MCF 10A (cell line): ENCODE measurements around the gene ZNF750. TPM values are rescaled to one million over a fixed set of nuclear protein-coding genes. Genes with fewer than 3 reads are reported as not detected.
"Not testable (repeated sequence)": the region's sequence is repeated elsewhere in the genome, so short reads cannot be mapped to it uniquely, and the experiment has no call there.

Experiments
- BruUV-seq: library from RNA; stranded (reverse); fragments of 400-500 nt; replicated peaks from 2 replicates; lab custom pipeline; 2021; lab: Mats Ljungman, UMichigan
- CTCF ChIA-PET: fragments of 300-600 bp; sonication (Branson Sonifier 250); formaldehyde crosslinking; extraction: SDS; loops from one replicate; lab custom pipeline; 2021; ENCODE audit warnings: antibody characterized with exemption, inconsistent platforms; lab: Yijun Ruan, JAX
- POLR2A ChIA-PET: fragments of 300-600, 350-650 bp; sonication (Branson Sonifier 250); formaldehyde crosslinking; extraction: SDS; loops from one replicate; lab custom pipeline; 2020; ENCODE audit warnings: antibody characterized with exemption, inconsistent platforms; lab: Yijun Ruan, JAX
- DNase-seq: peaks from one replicate; pipeline ENCODE4 v3.0.0-alpha.2; 2018; ENCODE audit not compliant: unreplicated experiment
- H3K27ac Mint-ChIP-seq: one replicate; pipeline ENCODE4 v1.8.0; 2022; ENCODE audit warnings: mild to moderate bottlenecking, low read depth, mixed read lengths; ENCODE audit not compliant: unreplicated experiment
- H3K27me3 Mint-ChIP-seq: one replicate; pipeline ENCODE4 v1.8.0; 2022; ENCODE audit warnings: mixed read lengths; ENCODE audit not compliant: insufficient read depth, unreplicated experiment
- H3K36me3 Mint-ChIP-seq: one replicate; pipeline ENCODE4 v1.8.0; 2022; ENCODE audit warnings: mild to moderate bottlenecking, moderate library complexity, mixed read lengths; ENCODE audit not compliant: insufficient read depth, unreplicated experiment
- H3K4me1 Mint-ChIP-seq: one replicate; pipeline ENCODE4 v1.8.0; 2022; ENCODE audit warnings: mixed read lengths; ENCODE audit not compliant: insufficient read depth, unreplicated experiment
- H3K4me3 Mint-ChIP-seq: one replicate; pipeline ENCODE4 v1.8.0; 2022; ENCODE audit warnings: mild to moderate bottlenecking, moderate library complexity, mixed read lengths; ENCODE audit not compliant: unreplicated experiment
- H3K9me3 Mint-ChIP-seq: one replicate; pipeline ENCODE4 v1.8.0; 2022; ENCODE audit warnings: mixed read lengths; ENCODE audit not compliant: unreplicated experiment
- CTCF ChIP-seq: fragments of 200-600 bp; IDR thresholded peaks from one replicate; pipeline ENCODE4 v1.8.0; 2022; ENCODE audit warnings: antibody characterized with exemption, mild to moderate bottlenecking; ENCODE audit not compliant: unreplicated experiment
- intact Hi-C: fragments of 100-400 bp; cut with micrococcal nuclease; formaldehyde crosslinking; loops from 2 replicates; pipeline ENCODE4 v1.14.1; 2022
- total RNA-seq: library from RNA; stranded (reverse); gene quantifications from 2 replicates; pipeline ENCODE4 v1.2.3, GENCODE V29; 2022

Gene ZNF750
- total RNA-seq, 1 experiment from 2014 or later: 0.14 TPM

- BruUV-seq: TSS peak; percentile 93
- Mint-ChIP-seq H3K36me3 (peaks cover 31% of the 10 kb centered on the region), H3K4me3 (no peak overlapping the region), H3K27ac (no peak overlapping the region), H3K9me3 (no peaks in the 10 kb centered on the region), H3K4me1 (peaks cover 29% of the 10 kb centered on the region), H3K27me3 (no peaks in the 10 kb centered on the region)
- intact Hi-C loops: no loop called here
- DNase-seq: peak; percentile 71
- POLR2A ChIA-PET: interaction anchor here (0.6 to 2.8 kb wide), 4 partner anchors 49 to 90 kb away, joined by 3 to 52 read pairs (median 8); no protein-coding TSS in a partner anchor
- CTCF ChIA-PET: interaction anchor here (0.6 to 1.1 kb wide), 3 partner anchors 33 to 580 kb away, joined by 3 read pairs; no protein-coding TSS in a partner anchor
- TF ChIP-seq CTCF: no peak
Measured at GRCh38 chr17:82786427-82786826, 53.4 kb downstream of the ZNF750 start.

GRCh38 chr17:82785581-82785980, 54.2 kb downstream of the ZNF750 start:
- ChIA-PET CTCF (interaction anchor here (0.6 to 1.1 kb wide), 2 partner anchors 34 to 290 kb away, joined by 3 read pairs; no protein-coding TSS in a partner anchor), POLR2A (interaction anchor here (0.6 to 2.8 kb wide), 3 partner anchors 50 to 90 kb away, joined by 4 to 52 read pairs (median 11); no protein-coding TSS in a partner anchor)
- H3K27me3 Mint-ChIP-seq, DNase-seq, H3K4me3 Mint-ChIP-seq, H3K27ac Mint-ChIP-seq, intact Hi-C loops, H3K9me3 Mint-ChIP-seq, BruUV-seq: not testable (repeated sequence)
- Mint-ChIP-seq H3K4me1 (peaks cover 26% of the 10 kb centered on the region), H3K36me3 (peaks cover 25% of the 10 kb centered on the region)

- intact Hi-C loops: loop anchor here (2.0 kb wide), 1 partner anchor 293 kb away; no protein-coding TSS in a partner anchor
- H3K4me1 Mint-ChIP-seq: peaks cover 22% of the 10 kb centered on the region
- ChIA-PET CTCF (interaction anchor here (0.6 kb wide), 1 partner anchor 127 kb away, joined by 3 read pairs; no protein-coding TSS in a partner anchor), POLR2A (no interaction called here)
- H3K27me3 Mint-ChIP-seq: no peaks in the 10 kb centered on the region
- peaks cover 30% of the 10 kb centered on the region for H3K36me3 Mint-ChIP-seq
- no peak overlapping the region for H3K4me3 Mint-ChIP-seq
- DNase-seq: no peak
- H3K27ac Mint-ChIP-seq: no peak overlapping the region
- no TSS peak for BruUV-seq
- no peak for TF ChIP-seq CTCF
- no peaks in the 10 kb centered on the region for H3K9me3 Mint-ChIP-seq
Measured at GRCh38 chr17:82783498-82783897, 56.3 kb downstream of the ZNF750 start.

GRCh38 chr17:82782657-82783207, 57.1 kb downstream of the ZNF750 start:
- ChIA-PET CTCF (interaction anchor here (0.6 to 2.4 kb wide), 5 partner anchors 29 to 424 kb away, joined by 3 to 14 read pairs (median 3); no protein-coding TSS in a partner anchor), POLR2A (interaction anchor here (1.8 kb wide), 1 partner anchor 93 kb away, joined by 16 read pairs; no protein-coding TSS in a partner anchor)
- BruUV-seq: no TSS peak
- H3K4me3 Mint-ChIP-seq: no peak overlapping the region
- H3K27me3 Mint-ChIP-seq: no peaks in the 10 kb centered on the region
- peaks cover 23% of the 10 kb centered on the region for H3K36me3 Mint-ChIP-seq
- H3K27ac Mint-ChIP-seq: no peak overlapping the region
- intact Hi-C loops: loop anchor here (2.0 kb wide), 1 partner anchor 294 kb away; no protein-coding TSS in a partner anchor
- peaks cover 17% of the 10 kb centered on the region for H3K4me1 Mint-ChIP-seq
- no peak for DNase-seq
- no peak for TF ChIP-seq CTCF
- H3K9me3 Mint-ChIP-seq: no peaks in the 10 kb centered on the region
